Frontal cortex (tissue), 4 donors: ENCODE measurements around the gene NAPB. TPM values are rescaled to one million over a fixed set of nuclear protein-coding genes. Genes with fewer than 3 reads are reported as not detected.

Experiments
- DNase-seq, 2 donors: peaks; one replicate each; pipeline ENCODE4 v3.0.0; 2012; ENCODE audit warnings: low spot score in 2 of 2
- FAIRE-seq: peaks from 2 replicates; lab custom pipeline; 2012; peaks lifted over from hg19 to GRCh38; lab: Jason Lieb, UNC
- small RNA-seq: library from RNA; depleted of rRNA; stranded (forward); fragments of <200 nt; gene quantifications from one replicate; pipeline ENCODE3, GENCODE V24; 2014
- total RNA-seq: library from RNA; depleted of rRNA; stranded (reverse); fragments of >200 nt; gene quantifications from one replicate; pipeline ENCODE4 v1.2.3, GENCODE V29; 2014
- donor health status: control.
- donor health status: control.
- donor health status: control.

Gene NAPB
- total RNA-seq, 1 donor from 2014 or later: 97.8 TPM

- DNase-seq: no peak
- FAIRE-seq: no peak
These were observed 96.2 kb downstream of the NAPB start for GRCh38 chr20:23325107-23325506.

Small RNAs within 50 kb of the gene (small RNA-seq; reads per million reads assigned to genes)
- gene RF00019 (not detected), gene RNA5SP479 (not detected)

Other genes with a start within 250 kb of the NAPB start
- gene NXT1, start 70.7 kb downstream of the NAPB start, total RNA-seq: 20.4 TPM
- 17.9 TPM for gene GZF1, start 59.3 kb downstream of the NAPB start, total RNA-seq
- gene CSTL1, start 18.2 kb upstream of the NAPB start, total RNA-seq: not detected
- not detected for gene CST11, start 31.4 kb upstream of the NAPB start, total RNA-seq
- not detected for gene CST8, start 69.6 kb upstream of the NAPB start, total RNA-seq
- gene CST9L, start 147.0 kb upstream of the NAPB start, total RNA-seq: not detected
- not detected for gene CST9, start 184.4 kb upstream of the NAPB start, total RNA-seq
- 63.6 TPM for gene CST3, start 216.5 kb upstream of the NAPB start, total RNA-seq